ENCODE results near the gene TYW1B.
"Not testable (repeated sequence)": the region's sequence is repeated elsewhere in the genome, so short reads cannot be mapped to it uniquely, and the experiment has no call there.

Gene TYW1B

DNA sequence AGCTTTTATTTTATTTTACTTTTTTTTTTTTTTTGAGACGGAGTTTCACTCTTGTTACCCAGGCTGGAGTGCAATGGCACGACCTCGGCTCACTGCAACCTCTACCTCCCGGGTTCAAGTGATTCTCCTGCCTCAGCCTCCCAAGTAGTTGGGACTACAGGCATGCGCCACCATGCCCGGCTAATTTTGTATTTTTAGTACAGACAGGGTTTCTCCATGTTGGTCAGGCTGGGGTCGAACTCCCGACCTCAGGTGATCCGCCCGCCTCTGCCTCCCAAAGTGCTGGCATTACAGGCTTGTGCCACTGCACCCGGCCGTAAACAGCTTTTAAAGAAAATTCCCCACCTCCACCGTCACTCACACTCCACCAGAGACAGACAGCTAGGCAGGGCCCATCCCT lies 19.5 kb downstream of the TYW1B start:
- DNase-seq = not testable (repeated sequence)

DNA sequence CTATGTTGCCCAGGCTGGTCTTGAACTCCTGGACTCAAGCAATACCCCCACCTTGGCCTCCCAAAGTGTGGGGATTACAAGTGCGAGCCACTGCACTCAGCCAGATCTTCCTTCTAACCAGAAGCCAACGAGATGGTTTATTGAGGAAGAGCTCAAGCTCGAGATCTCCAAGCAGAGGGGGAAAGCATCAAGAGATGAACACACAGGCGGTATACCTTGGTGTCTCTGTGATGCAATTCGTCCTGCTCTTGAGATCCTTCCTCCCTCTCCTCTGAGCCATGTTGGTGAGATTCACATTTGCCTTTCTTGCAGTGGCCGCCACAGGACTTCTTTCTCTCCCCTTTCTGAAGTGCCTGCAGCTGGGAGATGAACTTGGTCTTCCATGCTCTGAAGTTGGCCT lies 21.1 kb downstream of the TYW1B start:
- DNase-seq = not testable (repeated sequence)

DNA sequence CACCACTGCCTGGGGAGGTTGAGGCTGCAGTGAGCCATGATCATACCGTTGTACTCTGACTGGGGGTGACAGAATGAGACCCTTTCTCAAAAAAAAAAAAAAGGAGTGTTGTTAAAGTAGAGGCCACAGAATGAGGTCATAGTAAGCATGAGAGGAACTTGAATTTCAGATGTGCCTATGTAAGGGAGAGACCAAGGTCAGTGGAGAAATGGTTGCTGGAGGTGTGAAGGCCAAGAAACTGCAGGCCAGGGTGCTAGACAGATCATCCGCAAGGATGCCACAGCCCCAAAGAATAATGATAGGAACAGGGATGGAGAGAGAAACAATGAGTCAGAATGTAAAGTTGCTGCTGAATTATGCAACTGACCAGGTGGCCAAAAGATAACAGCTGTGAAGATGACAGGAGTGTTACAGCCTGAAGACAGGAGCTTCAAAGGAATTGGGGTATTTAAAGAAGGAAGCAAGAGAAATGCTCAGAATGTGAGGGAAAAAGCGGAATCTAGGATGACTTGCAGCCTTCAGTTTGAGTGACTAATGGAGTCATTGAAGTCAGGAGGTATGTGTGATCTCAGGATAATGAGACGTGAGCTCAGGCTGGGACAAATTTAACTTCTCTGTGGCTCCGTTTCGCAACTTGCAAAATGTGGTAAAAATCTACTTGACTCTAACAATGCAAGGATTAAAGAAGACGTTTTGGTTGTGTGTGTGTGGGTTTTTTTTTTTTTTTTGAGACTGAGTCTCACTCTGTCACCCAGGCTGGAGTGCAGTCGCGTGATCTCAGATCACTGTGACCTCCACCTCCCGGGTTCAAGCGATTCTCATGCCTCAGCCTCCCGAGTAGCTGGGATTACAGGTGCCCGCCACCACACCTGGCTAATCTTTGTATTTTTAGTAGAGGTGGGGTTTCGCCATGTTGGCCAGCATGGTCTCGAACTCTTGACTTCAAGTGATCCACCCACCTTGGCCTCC lies 22.2 kb downstream of the TYW1B start:
- DNase-seq = no peak

DNA sequence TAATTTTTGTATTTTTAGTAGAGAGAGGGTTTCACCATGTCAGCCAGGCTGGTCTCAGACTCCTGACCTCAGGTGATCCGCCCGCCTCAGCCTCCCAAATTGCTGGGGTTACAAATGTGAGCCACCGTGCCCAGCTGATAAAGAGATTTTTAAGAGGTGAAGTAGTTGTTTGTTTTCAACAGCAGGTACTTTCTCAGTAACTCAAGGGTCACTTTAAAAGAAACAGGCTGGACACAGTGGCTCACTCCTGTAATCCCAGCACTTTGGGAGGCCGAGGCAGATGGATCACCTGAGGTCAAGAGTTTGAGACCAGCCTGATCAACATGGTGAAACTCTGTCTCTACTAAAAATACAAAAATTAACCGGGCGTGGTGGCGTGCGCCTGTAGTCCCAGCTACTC lies 24.2 kb downstream of the TYW1B start:
- DNase-seq = not testable (repeated sequence)

DNA sequence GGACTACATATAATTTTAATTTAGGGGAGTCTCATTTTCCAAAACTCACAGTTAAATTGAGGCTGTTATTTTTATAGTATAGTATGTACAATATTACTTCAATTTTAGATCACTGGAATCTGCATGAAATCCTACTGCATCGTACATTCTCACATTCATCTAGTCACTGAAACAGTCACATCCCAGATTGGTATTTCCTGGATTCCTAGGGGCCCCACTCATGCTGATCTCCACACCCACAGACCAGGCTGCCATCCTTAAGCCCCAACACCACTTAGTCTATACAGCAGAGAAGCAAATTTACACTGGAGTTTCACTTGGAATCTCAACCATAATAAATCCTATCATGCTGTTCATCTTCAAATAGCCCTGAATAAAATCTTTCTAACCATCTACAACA lies 26.4 kb downstream of the TYW1B start:
- DNase-seq = not testable (repeated sequence)

DNA sequence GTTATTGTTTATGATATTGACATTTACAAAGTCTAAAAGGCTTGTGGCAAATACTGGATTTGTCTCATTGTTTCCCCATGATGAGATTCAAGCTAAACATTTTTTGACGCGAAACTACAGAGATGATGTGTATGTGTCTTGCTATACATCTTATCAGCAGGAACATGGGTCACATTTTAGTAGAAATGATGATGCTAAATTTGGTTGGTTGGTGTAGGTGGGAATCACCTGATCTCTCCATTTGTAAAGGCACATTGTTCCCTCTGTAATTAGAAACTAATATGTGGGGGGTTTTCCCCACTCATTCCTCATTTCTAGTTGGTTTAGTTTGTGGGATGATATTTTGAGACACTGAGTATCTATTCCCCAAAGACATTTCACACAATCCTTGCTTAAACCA lies 32.6 kb downstream of the TYW1B start:
- not testable (repeated sequence) for DNase-seq

DNA sequence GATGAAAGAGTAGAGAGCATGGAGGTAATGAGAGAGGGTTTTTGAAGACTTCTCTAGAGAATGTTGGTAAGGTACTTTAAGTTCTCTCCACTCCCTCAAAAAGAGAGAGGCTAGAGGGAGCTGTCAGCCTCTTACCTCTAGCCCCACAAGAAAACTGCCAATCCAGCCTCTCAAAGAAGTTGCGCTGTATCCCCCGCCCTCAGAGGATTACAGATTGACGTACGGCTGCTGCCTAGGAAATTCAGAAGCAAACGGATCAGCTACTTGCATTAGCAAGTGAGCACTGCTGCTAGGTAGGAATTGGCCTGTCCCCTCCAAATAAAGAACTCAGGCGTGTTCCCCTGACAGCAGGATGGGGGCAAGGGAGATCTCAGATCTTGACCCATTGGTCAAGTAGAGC lies 34.2 kb downstream of the TYW1B start:
- no peak for DNase-seq

DNA sequence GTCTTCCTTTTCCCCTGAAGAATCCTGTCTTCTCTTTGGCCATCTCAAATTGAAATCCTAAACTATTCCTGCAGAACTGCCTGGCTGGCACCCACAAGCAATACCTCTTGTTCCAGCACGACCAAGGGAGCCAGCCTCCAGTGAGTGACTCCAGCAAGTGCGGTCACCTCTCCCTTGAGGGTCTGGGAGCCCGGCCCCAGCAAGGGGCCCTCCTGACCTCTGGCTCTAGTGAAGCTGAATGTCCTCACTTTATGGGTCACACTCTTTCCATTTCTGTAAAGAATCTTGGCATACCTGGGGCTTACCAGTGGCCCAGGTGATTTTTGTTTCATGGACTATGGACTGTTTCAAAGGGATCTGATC lies 37.3 kb downstream of the TYW1B start:
- DNase-seq = not testable (repeated sequence)

DNA sequence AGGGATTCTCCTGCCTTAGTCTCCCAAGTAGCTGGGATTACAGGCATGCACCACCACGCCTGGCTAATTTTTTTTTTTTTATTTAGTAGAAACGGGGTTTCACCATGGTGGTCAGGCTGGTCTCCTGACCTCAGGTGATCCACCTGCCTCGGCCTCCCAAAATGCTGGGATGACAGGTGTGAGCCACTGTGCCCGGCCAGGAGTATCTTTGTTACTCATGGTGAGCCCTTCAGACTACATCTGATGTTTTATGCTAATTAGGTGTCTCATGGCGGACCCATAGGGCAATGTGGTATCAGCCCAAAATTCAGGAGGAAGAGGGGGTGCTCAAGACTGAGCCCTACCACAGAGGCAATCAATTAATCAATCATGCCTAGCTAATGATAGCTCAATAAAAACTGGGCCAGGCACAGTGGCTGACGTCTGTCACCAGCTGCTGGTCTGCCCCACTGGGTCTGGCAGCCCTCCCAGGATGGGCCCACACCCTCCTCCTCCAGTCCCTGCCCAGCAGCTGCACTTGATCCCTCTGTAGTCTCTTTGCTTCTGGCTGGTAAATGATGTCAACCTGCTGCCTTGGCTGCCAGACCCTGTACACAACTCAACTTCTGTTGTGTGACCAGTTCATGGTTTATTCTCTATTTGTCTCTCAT lies 37.8 kb downstream of the TYW1B start:
- not testable (repeated sequence) for DNase-seq

DNA sequence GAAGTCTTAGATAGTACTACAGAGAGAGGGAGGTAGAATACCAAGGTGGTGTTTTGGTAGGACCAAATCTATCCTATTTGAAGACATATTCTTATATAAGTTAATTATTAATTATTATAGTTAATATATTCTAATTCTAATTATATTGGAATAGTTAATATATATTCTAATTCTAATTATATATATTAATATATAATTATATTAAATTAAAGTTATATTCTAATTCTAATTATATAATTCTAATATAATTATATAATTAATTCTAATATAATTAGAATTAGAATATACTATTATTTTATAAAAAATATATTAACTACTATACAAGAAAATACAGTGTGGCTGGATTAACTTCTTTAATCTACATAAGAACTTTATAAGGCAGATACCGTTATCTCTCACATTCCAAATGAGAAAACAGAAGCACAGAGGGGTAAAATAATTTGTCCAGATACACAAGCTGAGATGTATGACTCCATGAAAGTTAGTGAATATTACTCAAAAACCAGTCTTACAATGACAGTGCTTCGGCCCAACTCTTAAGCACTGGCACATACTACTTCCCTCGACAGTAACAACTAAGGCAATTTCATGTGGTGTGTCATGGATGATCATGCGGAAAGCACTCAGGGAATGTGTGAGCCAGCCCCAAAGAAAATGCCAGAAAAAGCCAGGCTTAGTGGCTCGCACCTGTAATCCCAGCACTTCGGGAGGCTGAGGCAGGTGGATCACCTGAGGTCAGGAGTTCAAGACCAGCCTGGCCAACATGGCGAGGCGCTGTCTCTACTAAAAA lies 42.6 kb downstream of the TYW1B start:
- no peak for DNase-seq

DNA sequence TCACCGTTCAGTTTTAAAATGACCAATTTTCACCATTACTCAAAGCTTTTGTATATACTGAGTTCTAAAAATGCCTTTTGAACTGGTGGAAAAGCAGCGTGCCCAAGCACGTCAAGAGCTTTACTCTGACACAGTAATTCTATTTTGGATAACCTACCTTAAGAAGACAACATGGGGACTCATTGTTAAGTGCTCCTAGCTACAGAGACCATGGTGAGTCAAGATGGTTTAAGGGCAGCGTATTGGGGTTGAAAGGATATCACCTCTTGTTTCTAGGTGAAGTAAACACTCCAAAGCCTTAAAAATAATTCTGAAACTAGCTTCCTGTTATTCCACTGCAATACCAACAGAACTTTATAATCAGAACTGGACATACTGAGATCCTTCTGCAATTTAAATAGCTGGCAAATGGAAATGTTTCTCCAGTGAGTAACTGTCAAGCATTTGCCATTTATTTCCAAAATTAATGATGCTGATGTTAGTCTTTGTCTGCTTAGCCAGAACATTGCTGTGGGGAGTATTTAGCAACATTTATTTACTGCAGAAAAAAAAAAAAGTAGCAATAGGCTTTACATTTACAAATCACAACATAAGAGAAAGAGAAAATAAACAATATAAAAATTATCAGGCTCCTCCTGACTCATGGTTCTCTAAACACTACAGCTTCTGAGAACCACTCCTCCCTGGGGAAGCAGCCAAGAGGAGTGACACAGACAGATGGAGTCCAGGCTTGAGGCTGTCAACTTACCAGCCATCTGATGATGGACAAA lies 44.2 kb downstream of the TYW1B start:
- not testable (repeated sequence) for DNase-seq

DNA sequence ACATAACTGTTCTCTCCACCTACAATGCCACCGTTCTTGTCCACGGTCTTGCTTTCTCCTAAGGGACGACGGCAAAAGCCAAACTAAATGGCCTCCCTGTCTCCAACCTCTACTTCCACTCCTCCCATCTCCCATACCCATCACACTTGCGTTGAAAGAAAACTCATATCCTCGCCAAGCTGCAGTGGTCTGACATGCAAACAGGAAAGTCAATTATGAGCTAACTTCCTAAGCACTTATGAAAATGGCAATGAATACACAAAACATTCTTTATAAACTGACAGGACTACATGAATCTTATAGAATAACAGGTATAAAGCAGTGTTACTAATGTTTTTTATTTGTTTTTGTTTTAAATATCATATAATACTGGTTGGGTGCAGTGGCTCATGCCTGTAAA lies 46.4 kb downstream of the TYW1B start:
- no peak for DNase-seq

DNA sequence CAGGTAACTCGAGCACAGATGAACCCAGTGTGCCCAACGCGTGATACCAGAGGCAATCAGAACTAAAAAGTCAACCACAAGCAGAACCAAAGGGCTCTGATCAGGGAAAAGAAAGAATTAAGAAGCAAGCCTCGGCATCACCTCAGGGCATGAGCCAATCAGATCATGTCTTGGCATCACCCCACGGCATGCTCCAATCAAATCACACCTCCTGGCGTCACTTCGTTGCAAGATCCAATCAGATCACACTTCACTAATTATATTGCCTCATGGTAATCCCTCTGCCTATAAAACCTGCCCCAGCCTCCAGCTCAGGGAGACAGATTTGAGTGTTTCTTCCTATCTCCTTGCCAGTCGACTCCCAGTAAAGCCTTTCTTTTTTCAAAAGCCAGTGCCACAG lies 46.8 kb downstream of the TYW1B start:
- no peak for DNase-seq

DNA sequence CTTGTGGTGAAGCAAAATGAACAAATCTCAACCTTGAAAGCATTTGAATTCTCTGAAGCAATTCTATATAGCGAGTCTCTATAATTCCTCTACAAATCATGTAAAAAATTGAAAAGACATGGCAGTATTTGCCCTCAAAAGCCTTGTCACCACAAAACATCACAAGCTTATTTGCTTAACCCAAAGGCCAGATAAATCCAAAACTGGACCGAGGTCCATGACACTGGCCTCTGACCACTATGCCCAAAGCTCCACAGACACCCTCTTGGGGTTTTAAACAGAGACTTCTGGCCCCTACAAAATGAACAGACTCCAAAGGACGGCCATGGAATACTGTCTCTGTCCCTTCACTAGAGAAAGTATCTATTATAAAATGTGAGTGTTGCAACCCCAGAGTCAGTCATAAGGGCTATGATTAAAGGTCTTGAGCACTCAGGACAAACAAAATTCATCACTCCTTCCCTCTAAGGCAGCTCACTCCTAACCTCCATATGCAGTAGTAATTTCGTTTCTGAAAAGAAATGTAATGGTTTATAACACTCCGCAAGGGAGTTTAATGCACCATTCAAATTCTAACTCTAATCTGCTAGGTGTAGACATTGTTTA lies 47.6 kb downstream of the TYW1B start:
- not testable (repeated sequence) for DNase-seq

DNA sequence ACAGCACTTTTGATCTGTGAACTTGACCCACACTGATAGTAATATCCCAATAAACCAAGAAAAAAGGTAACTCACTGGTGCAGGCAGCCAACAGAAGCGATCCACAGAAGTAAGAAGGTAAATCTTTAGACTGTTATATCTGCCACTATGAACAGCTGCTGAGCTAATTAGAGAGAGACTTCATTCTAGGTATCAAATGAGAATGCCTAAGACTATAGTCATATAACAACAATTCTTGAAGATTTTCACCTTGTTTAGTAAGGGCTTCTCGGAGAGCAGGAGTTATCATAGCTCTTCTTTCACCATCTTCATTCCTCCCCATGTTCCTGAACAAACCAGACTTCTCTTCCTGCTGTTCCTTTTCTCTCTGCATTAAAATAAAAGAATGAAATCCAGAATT lies 50.8 kb downstream of the TYW1B start:
- not testable (repeated sequence) for DNase-seq

DNA sequence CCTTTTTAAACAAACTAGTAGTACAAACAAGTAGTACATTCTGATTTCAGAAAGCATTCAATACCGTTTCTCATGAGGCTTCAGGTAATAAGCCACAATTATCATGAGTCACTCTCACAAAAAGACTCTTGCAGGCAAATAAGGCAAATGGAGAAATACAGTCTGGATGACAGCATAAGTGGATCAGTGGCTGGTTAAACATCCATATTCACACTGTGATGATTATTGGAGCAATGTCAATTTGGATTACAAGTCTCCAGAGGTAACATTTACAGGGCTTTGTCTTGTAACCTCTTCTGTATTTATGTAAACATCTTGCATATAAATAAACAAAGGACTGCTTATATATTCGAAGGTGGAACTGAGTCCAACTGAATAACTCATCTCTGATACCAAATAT lies 55.4 kb downstream of the TYW1B start:
- DNase-seq = not testable (repeated sequence)

DNA sequence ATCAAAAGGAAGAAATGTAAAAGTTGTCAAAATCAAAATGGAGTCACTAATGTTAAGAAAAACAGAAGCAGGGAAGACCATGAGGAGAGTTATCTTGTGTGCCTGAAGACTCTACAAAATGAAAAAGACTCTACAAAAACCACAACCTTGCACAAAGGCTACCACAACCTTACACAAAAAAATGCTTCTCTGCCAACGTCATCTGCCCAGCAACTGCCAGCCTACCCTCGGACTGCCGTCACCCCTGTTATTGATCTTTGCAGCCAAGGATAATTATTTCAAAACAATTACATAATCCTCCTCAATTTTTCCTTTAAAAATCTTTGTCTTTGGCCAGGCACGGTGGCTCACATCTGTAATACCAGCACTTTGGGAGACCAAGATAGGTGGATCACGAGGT lies 61.0 kb downstream of the TYW1B start:
- DNase-seq = not testable (repeated sequence)

DNA sequence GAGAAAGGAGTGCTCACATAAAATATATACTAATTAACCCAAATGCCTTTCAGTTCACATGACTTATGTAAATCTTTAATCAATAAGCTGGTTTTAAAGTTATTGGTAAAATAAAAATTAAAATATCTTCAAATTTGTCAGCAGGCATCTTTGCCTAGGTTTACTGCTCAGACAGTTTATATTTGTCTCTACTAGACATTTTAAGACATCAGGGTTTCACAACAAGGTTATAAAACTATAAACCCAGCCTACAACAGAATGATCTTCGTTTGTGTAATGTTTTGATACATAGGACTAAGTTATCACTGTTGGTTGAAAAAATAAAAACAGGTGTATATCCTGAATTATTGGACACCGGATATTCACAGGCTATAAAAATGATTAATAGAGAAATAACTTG lies 67.4 kb downstream of the TYW1B start:
- no peak for DNase-seq

DNA sequence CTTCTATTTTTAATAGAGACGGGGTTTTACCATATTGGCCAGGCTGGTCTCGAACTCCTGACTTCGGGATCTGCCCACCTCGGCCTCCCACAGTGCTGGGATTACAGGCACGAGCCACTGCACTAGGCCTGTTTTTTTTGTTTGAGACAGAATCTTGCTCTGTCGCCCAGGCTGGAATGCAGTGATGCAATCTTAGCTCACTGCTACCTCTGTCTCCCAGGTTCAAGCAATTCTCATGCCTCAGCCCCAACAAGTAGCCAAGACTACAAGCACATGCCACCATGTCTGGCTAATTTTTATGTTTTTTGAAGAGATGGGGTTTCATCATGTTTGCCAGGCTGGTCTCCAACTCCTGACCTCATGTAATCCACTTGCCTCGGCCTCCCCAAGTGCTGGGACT lies 73.7 kb downstream of the TYW1B start:
- DNase-seq = no peak

DNA sequence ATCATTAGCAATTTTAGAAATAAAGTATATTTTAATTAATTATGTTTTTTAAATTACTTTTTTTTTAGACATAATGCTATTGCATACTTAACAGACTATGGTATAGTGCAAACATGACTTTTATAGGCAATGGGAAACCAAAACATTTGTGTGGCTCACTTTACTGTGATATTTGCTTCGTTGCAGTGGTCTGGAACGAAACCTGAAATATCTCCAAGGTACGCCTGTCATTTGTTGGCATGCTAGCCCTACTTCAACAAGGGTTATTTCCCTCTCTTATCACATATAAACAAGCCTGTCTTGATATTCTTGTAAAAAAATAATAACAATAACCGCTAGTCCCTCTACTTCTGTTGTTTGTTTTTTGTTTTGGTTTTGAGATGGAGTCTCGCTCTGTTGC lies 74.2 kb downstream of the TYW1B start:
- no peak for DNase-seq

DNA sequence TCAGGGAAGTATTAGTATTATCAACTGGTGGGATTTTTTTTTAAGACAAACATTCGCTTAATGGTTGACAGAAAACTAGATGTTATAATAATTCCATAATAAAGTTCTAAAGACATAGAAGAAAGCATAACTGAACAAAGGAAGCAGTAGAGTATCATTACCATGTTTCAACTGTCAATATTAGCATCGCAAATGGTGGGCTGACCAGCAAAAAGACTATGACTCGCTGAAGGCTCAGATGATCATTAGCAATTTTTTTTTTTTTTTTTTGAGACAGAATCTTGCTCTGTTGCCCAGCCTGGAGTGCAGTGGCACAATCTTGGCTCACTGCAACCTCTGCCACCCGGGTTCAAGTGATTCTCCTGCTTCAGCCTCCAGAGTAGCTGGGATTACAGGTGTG lies 74.8 kb downstream of the TYW1B start:
- not testable (repeated sequence) for DNase-seq

DNA sequence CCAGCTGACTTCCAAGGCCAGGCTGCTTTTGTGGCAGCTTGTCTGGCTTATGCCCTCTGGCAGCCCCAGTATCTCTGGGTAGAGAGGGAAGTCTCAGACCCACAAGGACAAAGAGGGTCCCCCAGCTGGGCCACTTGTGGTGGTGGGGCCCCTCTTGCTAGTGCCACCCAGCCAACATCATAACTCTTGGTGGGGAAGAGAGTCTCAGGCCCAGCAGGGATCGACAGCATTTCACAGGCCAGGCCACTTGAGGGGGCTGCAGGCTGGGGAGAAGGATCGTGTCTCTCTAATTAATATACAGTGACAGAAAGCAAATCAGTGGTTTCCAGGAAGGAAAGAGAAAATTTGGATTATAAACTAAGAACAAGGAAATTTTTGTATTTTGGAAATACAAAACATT lies 76.0 kb downstream of the TYW1B start:
- no peak for DNase-seq

Measured in NCI-H524 treated with DMSO at 0.1 percent for 48 hours (cell line).